K562 (cell line): Measurements from ENCODE around the gene TCF12. TPM values are rescaled to one million over a fixed set of nuclear protein-coding genes. Genes with fewer than 3 reads are reported as not detected.

Source experiments
- ATAC-seq: fragments of 200-7000 bp; cut with Tn5 transposase; 3 replicates; pipeline ENCODE4 v1.9.1; 2020; ENCODE audit warnings: moderate library complexity
- BruUV-seq: library from RNA; stranded (reverse); fragments of 400-500 nt; replicated peaks from 2 replicates; lab custom pipeline; 2021; lab: Mats Ljungman, UMichigan
- CTCF ChIA-PET: fragments of 300-600 bp; formaldehyde crosslinking; extraction: SDS; loops from one replicate; lab custom pipeline; 2021; ENCODE audit warnings: low intra/inter-chr PET ratio; lab: Yijun Ruan, JAX
- POLR2A ChIA-PET: fragments of 300-600, 350-650 bp; sonication (Branson Sonifier 250); formaldehyde crosslinking; extraction: SDS; loops from one replicate; lab custom pipeline; 2021; ENCODE audit warnings: antibody characterized with exemption, inconsistent platforms; lab: Yijun Ruan, JAX
- DNase-seq, 4 experiments: peaks; one replicate each; pipeline versions ENCODE4 v3.0.0 to v3.0.0-alpha.2; 2011 to 2018; ENCODE audit warnings: low spot score in 3 of 4, mixed read lengths in 3 of 4; ENCODE audit errors: extremely low read depth in 1 of 4
- FAIRE-seq: peaks from 2 replicates; lab custom pipeline; 2011; peaks lifted over from hg19 to GRCh38; lab: Jason Lieb, UNC
- H2AFZ ChIP-seq: 2 replicates; pipeline ENCODE4 v1.6.0; 2011; ENCODE audit warnings: low read depth, low read length, control low read depth, inconsistent platforms
- H3K27ac ChIP-seq: fragments of 200-600 bp; 3 replicates; pipeline ENCODE4 v1.8.0; 2011; ENCODE audit warnings: low read depth, mild to moderate bottlenecking, control low read depth, inconsistent platforms, low read length, moderate library complexity, mixed read lengths; ENCODE audit errors: extremely low read depth
- H3K27me3 ChIP-seq, 2 experiments: fragments of 300-600 bp in 1 of 2; 2 replicates in 1 of 2; 3 replicates in 1 of 2; pipeline versions ENCODE4 v1.6.0 to v1.8.0; 2011; ENCODE audit warnings: inconsistent platforms in 2 of 2, low read length in 2 of 2, mild to moderate bottlenecking in 1 of 2, mixed read lengths in 1 of 2, moderate library complexity in 1 of 2; ENCODE audit not compliant: control insufficient read depth in 2 of 2, insufficient read depth in 2 of 2
- H3K36me3 ChIP-seq: fragments of 300-600 bp; 3 replicates; pipeline ENCODE4 v1.8.0; 2011; ENCODE audit warnings: mild to moderate bottlenecking, low read length, inconsistent platforms; ENCODE audit not compliant: control insufficient read depth, insufficient read depth
- H3K4me1 ChIP-seq, 2 experiments: fragments of 200-600 bp in 1 of 2; replicated peaks in 1 of 2; 2 replicates in 1 of 2; 3 replicates in 1 of 2; pipeline versions ENCODE4 v1.5.1 to v1.8.0; 2011; ENCODE audit warnings: inconsistent platforms in 2 of 2, low read length in 2 of 2, mild to moderate bottlenecking in 1 of 2, mixed read lengths in 1 of 2, moderate library complexity in 1 of 2; ENCODE audit not compliant: control insufficient read depth in 2 of 2, insufficient read depth in 2 of 2
- H3K4me2 ChIP-seq: 2 replicates; pipeline ENCODE4 v1.6.1; 2011; ENCODE audit warnings: low read length, control low read depth, inconsistent platforms, mixed read lengths; ENCODE audit not compliant: insufficient read depth
- H3K4me3 ChIP-seq: fragments of 200-600 bp; sonication (generic), shearing (Covaris generic); 2 replicates; pipeline ENCODE4 v1.5.1; 2016; ENCODE audit warnings: control low read depth, inconsistent platforms
- H3K79me2 ChIP-seq: fragments of 200-600 bp; 3 replicates; pipeline ENCODE4 v1.8.0; 2011; ENCODE audit warnings: low read length, inconsistent platforms; ENCODE audit not compliant: control insufficient read depth, insufficient read depth
- H3K9ac ChIP-seq, 2 experiments: 2 replicates each; pipeline versions ENCODE4 v1.6.0 to v1.6.1; 2011; ENCODE audit warnings: low read depth in 2 of 2, low read length in 2 of 2, control low read depth in 1 of 2, inconsistent platforms in 1 of 2, mild to moderate bottlenecking in 1 of 2, mixed read lengths in 1 of 2; ENCODE audit not compliant: insufficient read depth in 1 of 2
- H3K9me1 ChIP-seq: one replicate; pipeline ENCODE4 v1.6.0; 2011; ENCODE audit warnings: inconsistent platforms, mild to moderate bottlenecking, low read length, moderate library complexity; ENCODE audit not compliant: control insufficient read depth, insufficient read depth
- H3K9me3 ChIP-seq: replicated peaks from 2 replicates; pipeline ENCODE4 v1.5.1; 2011; ENCODE audit warnings: low read depth, low read length, inconsistent platforms; ENCODE audit not compliant: control insufficient read depth, insufficient read depth
- H4K20me1 ChIP-seq: replicated peaks from 2 replicates; pipeline ENCODE4 v1.6.1; 2011; ENCODE audit warnings: low read length, inconsistent platforms, mixed read lengths; ENCODE audit not compliant: control insufficient read depth, insufficient read depth
- CREM ChIP-seq: IDR thresholded peaks from 2 replicates; pipeline ENCODE4 v1.6.1; 2014; ENCODE audit warnings: antibody characterized with exemption, low read depth
- ETV5 ChIP-seq: sonication (generic); formaldehyde crosslinking; IDR thresholded peaks from 2 replicates; pipeline ENCODE4 v1.4.0; 2020; ENCODE audit warnings: low read depth, mild to moderate bottlenecking, missing genetic modification reagents
- IFI16 ChIP-seq: fragments of 250-450 bp; sonication (Bioruptor Pico); IDR thresholded peaks from 2 replicates; pipeline ENCODE4 v2.1.2; 2022; ENCODE audit warnings: mild to moderate bottlenecking, inconsistent platforms
- MGA ChIP-seq: fragments of 450-650 bp; IDR thresholded peaks from 2 replicates; pipeline ENCODE4 v1.6.1; 2016; ENCODE audit warnings: mild to moderate bottlenecking, moderate library complexity
- MTF1 ChIP-seq: fragments of 250-450 bp; sonication (Bioruptor Pico); IDR thresholded peaks from 2 replicates; pipeline ENCODE4 v1.9.0; 2021; ENCODE audit warnings: moderate library complexity, mild to moderate bottlenecking, inconsistent platforms, borderline replicate concordance
- SUPT5H ChIP-seq: fragments of 450-650 bp; IDR thresholded peaks from 2 replicates; pipeline ENCODE4 v1.6.1; 2016
- TAF15 ChIP-seq: fragments of 200-400 bp; formaldehyde crosslinking; IDR thresholded peaks from 2 replicates; pipeline ENCODE4 v1.6.1; 2017; ENCODE audit warnings: mild to moderate bottlenecking, low read depth, low read length, moderate library complexity
- TBP ChIP-seq: optimal IDR thresholded peaks from 2 replicates; pipeline ENCODE3; 2011; ENCODE audit warnings: low read depth, low read length, improper control_type of control experiment
- ZNF695 ChIP-seq: fragments of 450-650 bp; formaldehyde crosslinking; IDR thresholded peaks from 2 replicates; pipeline ENCODE4 v1.4.0; 2020; ENCODE audit warnings: mild to moderate bottlenecking, moderate library complexity
- WGBS: fragments of 100-300 bp; shearing (Covaris generic); methylation state at CpG from one replicate; pipeline ENCODE4 v1.1.6; 2016; ENCODE audit warnings: low coverage, mixed read lengths; ENCODE audit not compliant: insufficient coverage; ENCODE audit errors: missing lambda C conversion rate; 5-methylcytosine and 5-hydroxymethylcytosine counted together
- in situ Hi-C: fragments of 300-500 bp; cut with MboI; formaldehyde crosslinking; loops from 4 replicates; pipeline ENCODE4 v1.15.0; 2018; ENCODE audit warnings: inconsistent platforms, mixed read lengths
- intact Hi-C: fragments of 100-400 bp; cut with micrococcal nuclease; formaldehyde crosslinking; loops from 2 replicates; pipeline ENCODE4 v1.14.2; 2022
- polyA plus RNA-seq, 8 experiments: library from polyadenylated mRNA; depleted of rRNA in 4 of 8; stranded (reverse) in 5 of 8; unstranded in 3 of 8; fragments of >200 nt; fragmentation: Nextera tagmentation in 2 of 8; fragmentation: Illumina TruSeq in 1 of 8; extraction: Ambion mirVana in 2 of 8; extraction: Trizol in 1 of 8; gene quantifications; 2 replicates each; pipeline versions ENCODE4 v1.2.1 to v1.2.3, GENCODE V29; 2011 to 2014; ENCODE audit warnings: inconsistent platforms in 1 of 8, missing spikeins in 1 of 8
- total RNA-seq, 7 experiments: library from RNA; depleted of rRNA in 6 of 7; stranded (reverse); fragments of >200 nt in 6 of 7; fragmentation: Illumina TruSeq in 2 of 7; extraction: Trizol in 2 of 7; gene quantifications; 2 replicates each; pipeline versions ENCODE4 v1.2.1 to v1.2.3, GENCODE V29; 2011 to 2021; ENCODE audit warnings: low replicate concordance in 1 of 7
- TF ChIP-seq, protein P1 (sequence below): fragments of 450-650 bp; formaldehyde crosslinking; IDR thresholded peaks from 2 replicates; pipeline ENCODE4 v1.4.0; 2020; ENCODE audit warnings: mild to moderate bottlenecking

The TCF12 gene
- total and polyA plus RNA-seq, 9 of the 15 experiments (the other 6 are each of a cell fraction or from before 2014, with no cell fraction given) = 10.5 to 132 (median 52.9) TPM

DNA sequence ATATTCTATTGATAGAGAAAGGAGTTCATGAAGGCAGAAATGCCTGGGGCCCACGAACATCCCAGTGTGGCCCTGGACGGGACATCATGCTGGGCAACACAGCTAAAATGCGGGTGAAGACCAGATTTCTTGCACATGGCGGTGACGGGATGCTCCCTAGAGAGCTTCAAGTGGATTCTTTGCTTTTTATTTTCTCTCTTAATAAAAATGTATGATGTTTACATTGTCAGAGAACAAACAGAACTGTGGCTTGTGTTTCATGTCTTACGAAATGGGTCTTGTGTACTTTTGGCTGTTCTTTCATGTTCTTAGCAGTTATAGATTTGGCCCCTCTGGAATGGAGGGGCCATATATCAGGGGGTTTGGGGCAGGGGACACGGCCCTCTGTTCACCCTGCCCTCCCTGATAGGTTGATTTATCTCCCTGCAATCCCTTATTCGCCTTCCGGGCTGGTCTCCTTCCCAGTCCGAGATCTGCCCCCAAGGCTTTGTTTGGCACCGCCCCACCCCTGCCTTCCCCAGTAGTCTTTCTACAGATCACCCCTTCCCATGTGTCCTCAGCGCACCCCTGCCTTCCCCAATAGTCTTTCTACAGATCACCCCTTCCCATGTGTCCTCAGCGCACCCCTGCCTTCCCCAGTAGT is 389.2 kb downstream of the TCF12 start:
- no TSS peak for BruUV-seq
- Histone ChIP-seq H2AFZ (no peak overlapping the region), H3K9ac (no peak overlapping the region), H3K4me3 (no peak overlapping the region), H3K27me3 (no peaks in the 10 kb centered on the region), H3K4me2 (no peak overlapping the region), H3K79me2 (no peaks in the 10 kb centered on the region), H3K36me3 (no peaks in the 10 kb centered on the region), H3K4me1 (peaks cover 21 to 31% of the 10 kb centered on the region in 2 experiments), H3K9me3 (no peaks in the 10 kb centered on the region), H3K27ac (no peak overlapping the region), H4K20me1 (no peaks in the 10 kb centered on the region), H3K9me1 (no peaks in the 10 kb centered on the region)
- in situ Hi-C loops = loop anchor here (10.0 to 25.0 kb wide), 2 partner anchors 393 to 820 kb away; partner anchors contain the start of gene TCF12
- POLR2A ChIA-PET = no interaction called here
- DNase-seq (no peak), ATAC-seq (no peak), FAIRE-seq (no peak)
- CTCF ChIA-PET = no interaction called here
- intact Hi-C loops = loop anchor here (2.0 to 5.0 kb wide), 3 partner anchors 161 to 811 kb away; no protein-coding TSS in a partner anchor
- 75% methylated on average over 11 of the region's 13 CpGs for WGBS
- TF ChIP-seq MTF1 = no peak
- TF ChIP-seq, protein P1, sequence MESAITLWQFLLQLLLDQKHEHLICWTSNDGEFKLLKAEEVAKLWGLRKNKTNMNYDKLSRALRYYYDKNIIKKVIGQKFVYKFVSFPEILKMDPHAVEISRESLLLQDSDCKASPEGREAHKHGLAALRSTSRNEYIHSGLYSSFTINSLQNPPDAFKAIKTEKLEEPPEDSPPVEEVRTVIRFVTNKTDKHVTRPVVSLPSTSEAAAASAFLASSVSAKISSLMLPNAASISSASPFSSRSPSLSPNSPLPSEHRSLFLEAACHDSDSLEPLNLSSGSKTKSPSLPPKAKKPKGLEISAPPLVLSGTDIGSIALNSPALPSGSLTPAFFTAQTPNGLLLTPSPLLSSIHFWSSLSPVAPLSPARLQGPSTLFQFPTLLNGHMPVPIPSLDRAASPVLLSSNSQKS (CRISPR knock-in tag) = no peak
- no peak for TF ChIP-seq ETV5 (CRISPR knock-in tag)
- TF ChIP-seq IFI16 = no peak
- no peak for TF ChIP-seq SUPT5H
- no peak for TF ChIP-seq ZNF695 (CRISPR knock-in tag)
- no peak for TF ChIP-seq TBP
- TF ChIP-seq TAF15 = no peak
- TF ChIP-seq CREM = no peak
- no peak for TF ChIP-seq MGA
